ENCODE data around the gene EEF1AKMT4.
A peak's percentile ranks its signal among the peaks of the same experiment; 100 is the strongest.

Gene EEF1AKMT4

GRCh38 chr3:184249412-184250166 is at the start of gene EEF1AKMT4:
TSS of gene EEF1AKMT4 (plus strand) at chr3:184249672. CDS start at chr3:184249695, 23 bp downstream.
- peak; percentile 95 for DNase-seq (ENCODE audit: low read depth)

GRCh38 chr3:184200825-184201224 is 48.6 kb upstream of the EEF1AKMT4 start:
- no peak for DNase-seq (ENCODE audit: low read depth)

DNA sequence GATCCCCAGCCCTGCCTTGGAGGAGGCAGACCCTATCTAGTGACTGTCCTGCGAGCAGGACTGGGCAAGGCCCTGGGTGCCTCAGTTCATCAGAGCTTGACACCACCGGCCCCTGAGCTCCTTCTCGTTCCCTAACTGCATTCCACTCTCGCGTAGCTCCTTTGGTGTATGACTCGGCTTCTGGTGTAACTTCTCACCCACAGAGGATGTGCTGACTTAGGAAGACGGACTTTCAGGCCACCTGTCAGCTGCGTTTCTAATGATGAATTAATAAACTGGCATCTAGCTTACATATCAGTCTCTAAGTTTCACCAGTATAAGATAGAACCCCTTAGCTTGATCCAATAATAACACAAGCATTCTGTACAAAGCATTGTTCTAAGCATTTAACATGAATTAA is 45.9 kb upstream of the EEF1AKMT4 start:
- DNase-seq (ENCODE audit: low read depth), result no peak

- no peak for DNase-seq (ENCODE audit: low read depth)
These were observed 40.1 kb upstream of the EEF1AKMT4 start for GRCh38 chr3:184209146-184209923.

DNA sequence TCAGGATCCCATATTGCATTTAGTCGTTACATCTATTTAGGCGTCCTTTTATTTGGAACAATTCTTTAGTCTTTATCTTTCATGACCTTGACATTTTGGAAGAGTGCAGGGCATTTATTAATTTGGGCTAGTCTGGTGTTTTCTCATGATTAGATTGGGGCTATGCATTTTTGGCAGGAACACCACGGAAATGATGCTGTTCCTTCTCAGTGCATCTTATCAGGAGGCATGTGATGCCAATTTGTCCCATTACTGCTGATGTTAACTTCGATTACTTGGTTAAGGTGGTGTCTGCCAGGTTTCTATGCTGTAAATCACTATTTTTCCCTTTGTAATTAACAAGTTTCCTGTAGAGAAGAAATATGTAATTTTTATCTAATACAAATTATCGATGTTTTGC is 38.2 kb upstream of the EEF1AKMT4 start:
- no peak for DNase-seq (ENCODE audit: low read depth)

GRCh38 chr3:184211718-184212117 is 37.8 kb upstream of the EEF1AKMT4 start:
- DNase-seq (ENCODE audit: low read depth), result no peak

GRCh38 chr3:184218814-184219213 is 30.7 kb upstream of the EEF1AKMT4 start:
- DNase-seq (ENCODE audit: low read depth), result no peak

- no peak for DNase-seq (ENCODE audit: low read depth)
These were observed 27.0 kb upstream of the EEF1AKMT4 start for GRCh38 chr3:184222521-184222920.

DNA sequence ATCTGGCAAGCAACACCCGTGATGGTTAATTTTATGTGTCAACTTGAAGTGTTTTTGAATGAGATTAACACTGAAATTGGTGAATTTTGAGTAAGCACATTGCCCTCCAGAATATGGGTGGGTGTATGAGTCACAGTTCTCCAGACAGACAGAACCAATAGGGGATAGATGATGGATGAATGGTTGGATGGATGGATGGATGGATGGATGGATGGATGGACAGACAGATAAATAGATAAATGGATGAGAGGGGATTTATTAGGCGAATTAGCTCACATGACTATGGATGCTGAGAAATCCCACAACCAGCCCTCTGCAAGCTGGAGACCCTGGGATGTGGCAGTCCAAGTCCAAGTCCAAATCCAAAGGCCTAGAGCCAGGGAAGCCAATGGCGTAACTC is 25.5 kb upstream of the EEF1AKMT4 start:
- no peak for DNase-seq (ENCODE audit: low read depth)

- peak; percentile 20 for DNase-seq (ENCODE audit: low read depth)
These were observed 22.0 kb upstream of the EEF1AKMT4 start for GRCh38 chr3:184227481-184227935.

- DNase-seq (ENCODE audit: low read depth), result no peak
These were observed 20.9 kb upstream of the EEF1AKMT4 start for GRCh38 chr3:184228376-184229137.

- DNase-seq (ENCODE audit: low read depth), result peak; percentile 62
These were observed 19.9 kb upstream of the EEF1AKMT4 start, which contains the start of gene VWA5B2 for GRCh38 chr3:184229394-184230080. TSS of gene VWA5B2 (plus strand) at chr3:184229585. CDS start at chr3:184230529, 944 bp downstream.

DNA sequence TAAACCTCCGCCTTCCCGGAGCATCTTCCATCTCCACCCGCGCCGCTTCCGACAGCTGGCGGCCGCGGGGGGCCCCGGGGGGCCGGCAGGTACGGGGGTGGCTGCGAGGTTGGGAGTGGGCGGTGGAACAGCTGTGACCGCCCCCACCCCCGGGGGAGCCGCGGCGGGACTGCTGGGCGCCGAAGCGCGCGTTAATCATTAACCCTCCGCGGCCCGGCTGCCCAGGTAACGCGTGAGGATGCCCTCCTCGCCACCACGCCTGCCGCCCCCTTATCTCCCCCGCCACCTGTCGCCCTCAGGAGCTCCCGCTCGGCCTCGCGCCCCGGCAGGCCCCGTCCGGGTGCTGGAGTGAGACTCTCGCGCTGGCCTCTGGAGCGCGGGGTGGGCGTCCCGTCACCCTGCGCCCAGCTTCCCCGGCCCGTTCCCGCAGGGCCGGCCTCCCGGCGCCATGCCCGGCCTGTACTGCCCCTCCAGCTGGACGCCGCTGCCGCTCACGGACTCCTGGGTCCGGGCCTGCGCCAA is 19.3 kb upstream of the EEF1AKMT4 start:
- no peak for DNase-seq (ENCODE audit: low read depth)

- no peak for DNase-seq (ENCODE audit: low read depth)
These were observed 18.6 kb upstream of the EEF1AKMT4 start for GRCh38 chr3:184230603-184231528.

DNA sequence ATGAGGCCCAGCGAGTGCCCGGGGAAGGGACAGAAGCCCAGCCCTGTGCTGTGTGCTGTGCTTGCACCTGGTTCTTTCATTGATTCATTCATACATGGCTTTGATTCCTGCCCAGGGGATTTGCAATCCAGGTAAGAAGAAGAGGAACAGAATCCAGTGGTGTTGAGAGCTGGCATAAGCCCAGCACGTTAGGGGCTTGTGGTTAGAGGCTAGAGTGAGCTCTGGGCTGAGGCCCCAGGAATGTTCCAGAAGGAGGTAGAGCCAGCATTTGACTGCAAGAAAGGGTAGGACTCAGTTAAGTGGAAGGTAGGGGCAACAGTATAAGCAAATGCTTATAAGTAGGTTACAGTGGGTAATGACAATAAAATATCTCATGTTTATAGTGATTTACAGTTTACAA is 17.8 kb upstream of the EEF1AKMT4 start:
- DNase-seq (ENCODE audit: low read depth), result no peak

DNA sequence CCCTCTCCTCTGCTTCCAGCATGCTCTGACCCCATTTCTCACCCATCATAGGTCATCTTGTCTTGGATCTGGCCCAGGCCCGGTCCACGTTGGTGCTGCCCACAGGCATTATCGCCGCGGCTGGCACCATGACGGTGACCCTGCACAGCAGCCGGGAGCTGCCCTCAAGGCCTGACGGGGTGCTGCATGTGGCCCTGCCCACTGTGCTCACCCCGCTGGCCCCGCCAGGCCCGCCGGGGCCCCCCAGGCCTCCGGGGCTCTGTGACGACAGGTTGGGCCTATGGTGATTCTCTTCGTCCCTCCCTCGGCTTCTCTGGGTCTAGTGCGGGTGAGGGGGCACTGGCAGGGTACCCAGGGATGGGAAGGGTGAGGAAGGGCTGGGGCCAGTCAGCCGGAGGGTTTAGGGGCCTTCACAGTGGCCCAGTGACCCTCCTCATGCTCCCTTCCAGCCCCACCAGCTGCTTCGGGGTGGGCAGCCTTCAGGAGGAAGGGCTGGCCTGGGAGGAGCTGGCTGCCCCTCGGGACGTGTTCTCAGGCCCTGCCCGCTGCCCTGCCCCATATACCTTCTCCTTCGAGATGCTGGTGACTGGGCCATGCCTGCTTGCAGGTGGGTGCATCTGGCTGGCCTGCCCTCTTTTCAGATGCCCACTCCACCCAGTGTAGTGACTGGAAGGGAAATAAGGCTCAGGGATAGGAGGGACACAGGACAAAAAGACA is 16.2 kb upstream of the EEF1AKMT4 start:
- no peak for DNase-seq (ENCODE audit: low read depth)

DNA sequence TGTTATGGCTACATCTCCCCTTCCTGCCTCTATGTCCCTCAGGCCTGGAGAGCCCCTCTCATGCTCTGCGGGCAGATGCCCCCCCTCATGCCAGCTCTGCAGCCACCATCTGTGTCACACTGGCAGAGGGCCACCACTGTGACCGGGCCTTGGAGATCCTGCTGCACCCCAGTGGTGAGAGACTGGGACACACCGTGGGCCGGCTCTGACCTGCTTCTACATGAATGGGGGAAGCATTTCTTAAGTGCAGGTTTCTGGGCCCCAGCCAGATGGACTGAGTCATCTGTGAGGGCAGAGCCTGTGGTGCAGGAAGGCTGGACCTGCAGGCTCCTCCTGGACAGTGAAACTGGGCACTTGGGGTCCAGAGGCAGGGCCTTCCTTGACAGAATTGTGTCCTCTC is 15.2 kb upstream of the EEF1AKMT4 start:
- no peak for DNase-seq (ENCODE audit: low read depth)

DNA sequence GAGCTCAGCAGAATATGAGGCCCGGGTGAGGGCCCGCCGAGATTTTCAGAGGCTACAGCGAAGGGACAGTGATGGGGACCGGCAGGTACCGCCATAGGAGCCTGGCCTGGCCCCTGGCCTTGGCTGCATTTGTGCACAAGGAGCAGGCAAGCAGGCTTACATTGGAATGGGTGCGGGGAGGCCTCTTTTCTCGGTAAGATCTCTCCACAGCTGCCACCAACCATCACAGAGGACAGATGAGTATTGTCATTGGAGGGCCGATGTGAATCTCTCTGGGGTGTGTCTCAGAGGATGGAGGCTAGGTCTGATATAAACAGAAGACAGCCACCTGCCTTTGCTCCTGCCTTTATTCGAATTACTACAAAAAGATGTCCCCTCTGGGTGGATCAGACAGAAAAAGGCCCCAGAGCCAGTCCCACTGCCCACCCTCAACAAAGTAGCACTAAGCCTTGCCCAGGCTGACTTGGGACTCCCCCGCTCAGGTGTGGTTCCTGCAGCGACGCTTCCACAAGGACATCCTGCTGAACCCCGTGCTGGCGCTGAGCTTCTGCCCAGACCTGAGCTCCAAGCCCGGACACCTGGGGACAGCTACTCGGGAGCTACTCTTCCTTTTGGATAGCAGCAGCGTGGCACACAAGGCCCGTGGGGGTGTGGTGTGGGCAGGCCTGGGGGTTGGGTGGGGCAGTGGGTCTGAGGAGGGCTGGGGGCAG is 14.6 kb upstream of the EEF1AKMT4 start:
- DNase-seq (ENCODE audit: low read depth), result no peak

GRCh38 chr3:184235381-184236032 is 14.0 kb upstream of the EEF1AKMT4 start:
- no peak for DNase-seq (ENCODE audit: low read depth)
